K562 (cell line): ENCODE data around the gene ANKRD49. TPM values are rescaled to one million over a fixed set of nuclear protein-coding genes. Genes with fewer than 3 reads are reported as not detected.
A peak's percentile ranks its signal among the peaks of the same experiment; 100 is the strongest.

Experiments
- ATAC-seq: fragments of 200-7000 bp; cut with Tn5 transposase; 3 replicates; pipeline ENCODE4 v1.9.1; 2020; ENCODE audit warnings: moderate library complexity
- Bru-seq: library from RNA; stranded (reverse); fragments of 400-500 nt; gene quantifications from one replicate; lab custom pipeline; 2021; lab: Mats Ljungman, UMichigan
- BruChase-seq, 2 experiments: library from RNA; stranded (reverse); fragments of 400-500 nt; gene quantifications; one replicate each; lab custom pipeline; 2021; lab: Mats Ljungman, UMichigan
- BruUV-seq: library from RNA; stranded (reverse); fragments of 400-500 nt; replicated peaks from 2 replicates; lab custom pipeline; 2021; lab: Mats Ljungman, UMichigan
- CTCF ChIA-PET: fragments of 300-600 bp; formaldehyde crosslinking; extraction: SDS; loops from one replicate; lab custom pipeline; 2021; ENCODE audit warnings: low intra/inter-chr PET ratio; lab: Yijun Ruan, JAX
- POLR2A ChIA-PET: fragments of 300-600, 350-650 bp; sonication (Branson Sonifier 250); formaldehyde crosslinking; extraction: SDS; loops from one replicate; lab custom pipeline; 2021; ENCODE audit warnings: antibody characterized with exemption, inconsistent platforms; lab: Yijun Ruan, JAX
- DNase-seq, 4 experiments: peaks; one replicate each; pipeline versions ENCODE4 v3.0.0 to v3.0.0-alpha.2; 2011 to 2018; ENCODE audit warnings: low spot score in 3 of 4, mixed read lengths in 3 of 4; ENCODE audit errors: extremely low read depth in 1 of 4
- FAIRE-seq: peaks from 2 replicates; lab custom pipeline; 2011; peaks lifted over from hg19 to GRCh38; lab: Jason Lieb, UNC
- H2AFZ ChIP-seq: 2 replicates; pipeline ENCODE4 v1.6.0; 2011; ENCODE audit warnings: low read depth, low read length, control low read depth, inconsistent platforms
- H3K27ac ChIP-seq: fragments of 200-600 bp; 3 replicates; pipeline ENCODE4 v1.8.0; 2011; ENCODE audit warnings: low read depth, mild to moderate bottlenecking, control low read depth, inconsistent platforms, low read length, moderate library complexity, mixed read lengths; ENCODE audit errors: extremely low read depth
- H3K27me3 ChIP-seq, 2 experiments: fragments of 300-600 bp in 1 of 2; 2 replicates in 1 of 2; 3 replicates in 1 of 2; pipeline versions ENCODE4 v1.6.0 to v1.8.0; 2011; ENCODE audit warnings: inconsistent platforms in 2 of 2, low read length in 2 of 2, mild to moderate bottlenecking in 1 of 2, mixed read lengths in 1 of 2, moderate library complexity in 1 of 2; ENCODE audit not compliant: control insufficient read depth in 2 of 2, insufficient read depth in 2 of 2
- H3K36me3 ChIP-seq: fragments of 300-600 bp; 3 replicates; pipeline ENCODE4 v1.8.0; 2011; ENCODE audit warnings: mild to moderate bottlenecking, low read length, inconsistent platforms; ENCODE audit not compliant: control insufficient read depth, insufficient read depth
- H3K4me1 ChIP-seq, 2 experiments: fragments of 200-600 bp in 1 of 2; replicated peaks in 1 of 2; 2 replicates in 1 of 2; 3 replicates in 1 of 2; pipeline versions ENCODE4 v1.5.1 to v1.8.0; 2011; ENCODE audit warnings: inconsistent platforms in 2 of 2, low read length in 2 of 2, mild to moderate bottlenecking in 1 of 2, mixed read lengths in 1 of 2, moderate library complexity in 1 of 2; ENCODE audit not compliant: control insufficient read depth in 2 of 2, insufficient read depth in 2 of 2
- H3K4me2 ChIP-seq: 2 replicates; pipeline ENCODE4 v1.6.1; 2011; ENCODE audit warnings: low read length, control low read depth, inconsistent platforms, mixed read lengths; ENCODE audit not compliant: insufficient read depth
- H3K4me3 ChIP-seq: fragments of 200-600 bp; sonication (generic), shearing (Covaris generic); 2 replicates; pipeline ENCODE4 v1.5.1; 2016; ENCODE audit warnings: control low read depth, inconsistent platforms
- H3K79me2 ChIP-seq: fragments of 200-600 bp; 3 replicates; pipeline ENCODE4 v1.8.0; 2011; ENCODE audit warnings: low read length, inconsistent platforms; ENCODE audit not compliant: control insufficient read depth, insufficient read depth
- H3K9ac ChIP-seq, 2 experiments: 2 replicates each; pipeline versions ENCODE4 v1.6.0 to v1.6.1; 2011; ENCODE audit warnings: low read depth in 2 of 2, low read length in 2 of 2, control low read depth in 1 of 2, inconsistent platforms in 1 of 2, mild to moderate bottlenecking in 1 of 2, mixed read lengths in 1 of 2; ENCODE audit not compliant: insufficient read depth in 1 of 2
- H3K9me1 ChIP-seq: one replicate; pipeline ENCODE4 v1.6.0; 2011; ENCODE audit warnings: inconsistent platforms, mild to moderate bottlenecking, low read length, moderate library complexity; ENCODE audit not compliant: control insufficient read depth, insufficient read depth
- H3K9me3 ChIP-seq: replicated peaks from 2 replicates; pipeline ENCODE4 v1.5.1; 2011; ENCODE audit warnings: low read depth, low read length, inconsistent platforms; ENCODE audit not compliant: control insufficient read depth, insufficient read depth
- H4K20me1 ChIP-seq: replicated peaks from 2 replicates; pipeline ENCODE4 v1.6.1; 2011; ENCODE audit warnings: low read length, inconsistent platforms, mixed read lengths; ENCODE audit not compliant: control insufficient read depth, insufficient read depth
- ATF1 ChIP-seq, 2 experiments: fragments of 450-650 bp in 1 of 2; IDR thresholded peaks; 2 replicates each; pipeline ENCODE4 v1.6.1; 2016; ENCODE audit warnings: missing compliant biosample characterization in 1 of 2, missing genetic modification characterization in 1 of 2
- FIP1L1 ChIP-seq: fragments of 200-400 bp; formaldehyde crosslinking; IDR thresholded peaks from 2 replicates; pipeline ENCODE4 v1.6.1; 2018; ENCODE audit warnings: mild to moderate bottlenecking, low read depth, low read length; ENCODE audit not compliant: poor library complexity, severe bottlenecking
- HDAC1 ChIP-seq, 2 experiments: fragments of 450-650 bp; IDR thresholded peaks; 2 replicates each; pipeline ENCODE4 v1.6.1; 2016 to 2017; ENCODE audit warnings: inconsistent platforms in 1 of 2, mild to moderate bottlenecking in 1 of 2, moderate library complexity in 1 of 2
- NEUROD1 ChIP-seq: fragments of 150-350 bp; IDR thresholded peaks from 2 replicates; pipeline ENCODE4 v1.6.1; 2014; ENCODE audit warnings: borderline replicate concordance, low read length, low read depth; ENCODE audit not compliant: partially characterized antibody
- NRF1 ChIP-seq, 2 experiments: fragments of 450-650 bp; IDR thresholded peaks in 1 of 2; conservative IDR thresholded peaks in 1 of 2; 2 replicates each; pipeline ENCODE4 v1.6.1; 2014; ENCODE audit warnings: mild to moderate bottlenecking in 2 of 2
- PHB2 ChIP-seq: fragments of 450-650 bp; IDR thresholded peaks from 2 replicates; pipeline ENCODE4 v1.6.1; 2017; ENCODE audit warnings: low read depth
- SIX5 ChIP-seq, 2 experiments: IDR thresholded peaks; 2 replicates each; pipeline ENCODE4 v1.6.1; 2011; ENCODE audit warnings: low read length in 2 of 2, borderline replicate concordance in 1 of 2, low read depth in 1 of 2, mild to moderate bottlenecking in 1 of 2, moderate library complexity in 1 of 2; ENCODE audit not compliant: insufficient read depth in 1 of 2
- ZNF316 ChIP-seq: fragments of 450-650 bp; IDR thresholded peaks from 2 replicates; pipeline ENCODE4 v1.6.1; 2016
- ZNF511 ChIP-seq: sonication (generic); formaldehyde crosslinking; IDR thresholded peaks from 2 replicates; pipeline ENCODE4 v1.8.0; 2022; ENCODE audit warnings: mild to moderate bottlenecking, missing genetic modification reagents
- ZNF639 ChIP-seq, 2 experiments: fragments of 200-800 bp in 1 of 2; sonication (Bioruptor generic) in 1 of 2; sonication (generic) in 1 of 2; formaldehyde crosslinking in 1 of 2; IDR thresholded peaks in 1 of 2; conservative IDR thresholded peaks in 1 of 2; 2 replicates each; pipeline versions ENCODE4 v1.5.0 to v1.6.1; 2016 to 2020; ENCODE audit warnings: missing compliant biosample characterization in 1 of 2, missing genetic modification characterization in 1 of 2, missing genetic modification reagents in 1 of 2
- WGBS: fragments of 100-300 bp; shearing (Covaris generic); methylation state at CpG from one replicate; pipeline ENCODE4 v1.1.6; 2016; ENCODE audit warnings: low coverage, mixed read lengths; ENCODE audit not compliant: insufficient coverage; ENCODE audit errors: missing lambda C conversion rate; 5-methylcytosine and 5-hydroxymethylcytosine counted together
- in situ Hi-C: fragments of 300-500 bp; cut with MboI; formaldehyde crosslinking; loops from 4 replicates; pipeline ENCODE4 v1.15.0; 2018; ENCODE audit warnings: inconsistent platforms, mixed read lengths
- intact Hi-C: fragments of 100-400 bp; cut with micrococcal nuclease; formaldehyde crosslinking; loops from 2 replicates; pipeline ENCODE4 v1.14.2; 2022
- long read RNA-seq, 3 experiments: library from polyadenylated mRNA in 2 of 3; library from RNA in 1 of 3; unstranded in 2 of 3; stranded (forward) in 1 of 3; transcript quantifications; one replicate each; pipeline ENCODE4 v2.0.0, GENCODE V29; 2019 to 2022
- polyA minus RNA-seq, 3 experiments: library from RNA; depleted of rRNA, polyadenylated mRNA; stranded (reverse); fragments of >200 nt; gene quantifications; 2 replicates each; pipeline ENCODE4 v1.2.3, GENCODE V29; 2011
- polyA plus RNA-seq, 8 experiments: library from polyadenylated mRNA; depleted of rRNA in 4 of 8; stranded (reverse) in 5 of 8; unstranded in 3 of 8; fragments of >200 nt; fragmentation: Nextera tagmentation in 2 of 8; fragmentation: Illumina TruSeq in 1 of 8; extraction: Ambion mirVana in 2 of 8; extraction: Trizol in 1 of 8; gene quantifications; 2 replicates each; pipeline versions ENCODE4 v1.2.1 to v1.2.3, GENCODE V29; 2011 to 2014; ENCODE audit warnings: inconsistent platforms in 1 of 8, missing spikeins in 1 of 8
- total RNA-seq, 7 experiments: library from RNA; depleted of rRNA in 6 of 7; stranded (reverse); fragments of >200 nt in 6 of 7; fragmentation: Illumina TruSeq in 2 of 7; extraction: Trizol in 2 of 7; gene quantifications; 2 replicates each; pipeline versions ENCODE4 v1.2.1 to v1.2.3, GENCODE V29; 2011 to 2021; ENCODE audit warnings: low replicate concordance in 1 of 7

Gene ANKRD49
- 7.3 and 25.9 TPM in 2 replicates for total RNA-seq (2011; cell fraction: chromatin; rRNA removed; ENCODE audit: low replicate concordance)
- total RNA-seq (2011; cell fraction: nucleolus; rRNA removed): 3.8 and 7.8 TPM in 2 replicates
- total RNA-seq (2011; cell fraction: nucleoplasm; rRNA removed): 10.2 and 17.6 TPM in 2 replicates
- total RNA-seq (2014; rRNA removed) (13.4 and 17.1 TPM in 2 replicates), total RNA-seq (2014; rRNA removed; fragmentation: Illumina TruSeq; extraction: Trizol) (30.6 and 39.4 TPM in 2 replicates), total RNA-seq (2015; rRNA removed; fragmentation: Illumina TruSeq; extraction: Trizol) (32.0 and 32.2 TPM in 2 replicates), total RNA-seq (2021) (16.7 and 17.0 TPM in 2 replicates), polyA plus RNA-seq (2011; rRNA removed) (37.4 and 38.7 TPM in 2 replicates), polyA plus RNA-seq (2014; fragmentation: Illumina TruSeq; extraction: Trizol) (29.3 and 36.4 TPM in 2 replicates), polyA plus RNA-seq (2014; fragmentation: Nextera tagmentation; extraction: Ambion mirVana) (10 to 100 TPM; 28.8 to 43.5 TPM), polyA plus RNA-seq (2014; rRNA removed) (26.2 and 31.2 TPM in 2 replicates), polyA minus RNA-seq (2011; rRNA and poly(A)+ RNA removed) (15.1 and 16.6 TPM in 2 replicates), Bru-seq, nascent RNA (percentile 88 among the genes with signal in this experiment), BruChase-seq, experiment 1, labeled RNA remaining after a 2-hour chase (percentile 88 among the genes with signal in this experiment), BruChase-seq, experiment 2, labeled RNA remaining after a 6-hour chase (percentile 90 among the genes with signal in this experiment)
- polyA plus RNA-seq (2011; cell fraction: cytosol; rRNA removed): 9.4 and 14.8 TPM in 2 replicates
- polyA plus RNA-seq (2011; cell fraction: nucleus; rRNA removed): 26.4 and 43.0 TPM in 2 replicates
- 16.3 and 20.2 TPM in 2 replicates for polyA plus RNA-seq (2012)
- polyA minus RNA-seq (2011; cell fraction: cytosol; rRNA and poly(A)+ RNA removed): 4.2 and 8.3 TPM in 2 replicates
- polyA minus RNA-seq (2011; cell fraction: nucleus; rRNA and poly(A)+ RNA removed): 10.2 and 24.4 TPM in 2 replicates
- long read RNA-seq, experiment 1, transcript ANKRD49-208 (2 exons, 3,002 nt): minor isoform, 6 of 50 reads
- long read RNA-seq, experiment 1, transcript ANKRD49-210 (3 exons, 2,268 nt): major isoform, 24 of 50 reads
- long read RNA-seq, experiment 1, partial matches to known transcripts: 0 of 50 reads
- long read RNA-seq, experiment 1, other reads (novel, unspliced or antisense): 14 of 50 reads
- long read RNA-seq, experiment 2, partial matches to known transcripts: 10 of 16 reads
- long read RNA-seq, experiment 2, other reads (novel, unspliced or antisense): 3 of 16 reads
- long read RNA-seq, experiment 3, transcript ANKRD49-210 (3 exons, 2,268 nt): major isoform, 12 of 17 reads
- long read RNA-seq, experiment 3, partial matches to known transcripts: 0 of 17 reads
- long read RNA-seq, experiment 3, other reads (novel, unspliced or antisense): 1 of 17 reads

GRCh38 chr11:94493281-94494125, at the start of gene ANKRD49, which contains the start of gene MRE11:
Gene ANKRD49 (plus strand): TSS chr11:94493984. CDS start chr11:94496694, 2,710 bp downstream.
Gene MRE11 (minus strand): TSS chr11:94493844. CDS start chr11:94492801, 1,043 bp downstream.
- no peaks in the 10 kb centered on the region for H4K20me1 ChIP-seq
- peak within 1 kb of the TSS; percentile 78 for H3K4me3 ChIP-seq
- ChIA-PET POLR2A (interaction anchor here (0.6 to 1.1 kb wide), 5 partner anchors 13 to 396 kb away, joined by 3 to 4 read pairs (median 3); partner anchors contain the start of gene C11orf97), CTCF (no interaction called here)
- peaks cover 0 to 3% of the 10 kb centered on the region in 2 experiments; a peak in 2 of 5 replicates for H3K4me1 ChIP-seq
- intact Hi-C loops: loop anchor here (5.0 kb wide), 1 partner anchor 321 kb away; no protein-coding TSS in a partner anchor
- in situ Hi-C loops: loop anchor here (10.0 kb wide), 1 partner anchor 319 kb away; no protein-coding TSS in a partner anchor
- FAIRE-seq: peak; percentile 98
- no peaks in the 10 kb centered on the region for H3K9me3 ChIP-seq
- H3K27me3 ChIP-seq: no peaks in the 10 kb centered on the region
- peak; percentile 94 to 98 (median 94) for DNase-seq
- peak within 1 kb of the TSS; percentile 95 to 97 for H3K9ac ChIP-seq
- no peaks in the 10 kb centered on the region for H3K9me1 ChIP-seq
- H3K27ac ChIP-seq: peak within 1 kb of the TSS; percentile 93
- BruUV-seq: TSS peak; percentile 69
- ATAC-seq: peak; percentile 99
- H2AFZ ChIP-seq: peak within 1 kb of the TSS; percentile 99
- H3K79me2 ChIP-seq: peaks cover 48% of the 10 kb centered on the region
- H3K36me3 ChIP-seq: peaks cover 42% of the 10 kb centered on the region
- peak within 1 kb of the TSS; percentile 74 for H3K4me2 ChIP-seq
- WGBS: under 1% methylated on average over 54 of the region's 55 CpGs
- TF ChIP-seq ZNF639 (CRISPR knock-in tag; conservative IDR thresholded peaks at IDR 0.05 in 1 of 2, IDR thresholded peaks at IDR 0.05 in 1 of 2) (no peak), NRF1 (conservative IDR thresholded peaks at IDR 0.05 in 1 of 2, IDR thresholded peaks at IDR 0.05 in 1 of 2) (peak; percentile 81 to 85), PHB2 (no peak), NEUROD1 (peak; percentile 40), SIX5 (IDR thresholded peaks at IDR 0.05; ENCODE audit: borderline replicate concordance in 1 of 2, insufficient read depth in 1 of 2, low read depth in 1 of 2, low read length in 2 of 2) (no peak), FIP1L1 (no peak), HDAC1 (IDR thresholded peaks at IDR 0.05) (peak in 1 of 2 experiments; percentile 90; a peak in 2 of 4 replicates), ATF1 (CRISPR knock-in tag; IDR thresholded peaks at IDR 0.05) (no peak), ATF1 (tag; IDR thresholded peaks at IDR 0.05) (peak; percentile 81), ZNF316 (no peak), ZNF511 (0 out of 2 replicates have a peak, but pooled peaks have one; percentile 59)
